GM21423 (cell line): Measurements from ENCODE around the gene ZFX.

ENCODE experiments used
- ATAC-seq: cut with Tn5 transposase; IDR thresholded peaks from one replicate; pipeline ENCODE4 v1.9.1; 2021; ENCODE audit warnings: mild to moderate bottlenecking, moderate library complexity; ENCODE audit not compliant: unreplicated experiment

Gene ZFX

DNA sequence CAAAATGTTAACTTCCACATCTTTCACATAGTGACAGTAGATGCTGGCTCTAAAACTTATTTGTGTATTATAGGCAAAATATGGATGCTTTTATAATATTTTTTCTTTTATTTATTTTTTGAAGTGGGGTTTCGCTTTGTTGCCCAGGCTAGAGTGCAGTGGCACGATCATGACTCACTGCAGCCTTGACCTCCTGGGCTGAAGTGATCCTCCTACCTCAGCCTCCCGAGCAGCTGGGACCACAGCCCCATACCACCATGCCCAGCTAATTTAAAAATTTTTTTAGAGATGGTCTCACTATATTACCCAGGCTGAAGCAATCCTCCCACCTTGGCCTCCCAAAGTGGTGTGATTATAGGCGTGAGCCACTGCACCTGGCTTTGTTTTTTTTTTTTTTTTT lies 48.6 kb downstream of the ZFX start:
- no peak for ATAC-seq

- no peak for ATAC-seq
Observed at GRCh38 chrX:24200133-24200532, 50.6 kb downstream of the ZFX start.

GRCh38 chrX:24201216-24201615 lies 51.7 kb downstream of the ZFX start:
- ATAC-seq, result no peak

- ATAC-seq, result no peak
Observed at GRCh38 chrX:24202465-24203031, 53.0 kb downstream of the ZFX start.

GRCh38 chrX:24203072-24203808 lies 53.7 kb downstream of the ZFX start:
- ATAC-seq, result no peak

- no peak for ATAC-seq
Observed at GRCh38 chrX:24204331-24204730, 54.8 kb downstream of the ZFX start.

- ATAC-seq, result no peak
Observed at GRCh38 chrX:24204958-24205357, 55.4 kb downstream of the ZFX start.

DNA sequence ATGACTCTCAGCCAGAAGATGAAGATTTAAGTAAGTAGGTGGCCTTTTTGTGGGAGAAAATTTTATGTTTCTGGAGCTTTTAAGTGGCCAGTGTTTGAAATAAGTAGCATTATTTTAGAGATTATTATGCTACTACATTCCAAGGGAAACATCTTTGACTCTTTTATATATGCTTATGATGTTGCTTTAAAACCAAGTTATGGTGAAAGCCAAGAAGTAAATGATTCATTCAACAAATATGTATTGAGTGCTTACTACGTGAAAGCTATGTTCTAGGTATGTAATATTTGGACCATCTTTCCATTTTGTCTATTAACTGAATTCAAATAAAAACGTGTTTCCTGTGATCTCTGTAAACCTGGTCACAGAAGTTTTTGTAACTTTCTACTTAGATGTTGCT lies 58.3 kb downstream of the ZFX start:
- ATAC-seq, result no peak

DNA sequence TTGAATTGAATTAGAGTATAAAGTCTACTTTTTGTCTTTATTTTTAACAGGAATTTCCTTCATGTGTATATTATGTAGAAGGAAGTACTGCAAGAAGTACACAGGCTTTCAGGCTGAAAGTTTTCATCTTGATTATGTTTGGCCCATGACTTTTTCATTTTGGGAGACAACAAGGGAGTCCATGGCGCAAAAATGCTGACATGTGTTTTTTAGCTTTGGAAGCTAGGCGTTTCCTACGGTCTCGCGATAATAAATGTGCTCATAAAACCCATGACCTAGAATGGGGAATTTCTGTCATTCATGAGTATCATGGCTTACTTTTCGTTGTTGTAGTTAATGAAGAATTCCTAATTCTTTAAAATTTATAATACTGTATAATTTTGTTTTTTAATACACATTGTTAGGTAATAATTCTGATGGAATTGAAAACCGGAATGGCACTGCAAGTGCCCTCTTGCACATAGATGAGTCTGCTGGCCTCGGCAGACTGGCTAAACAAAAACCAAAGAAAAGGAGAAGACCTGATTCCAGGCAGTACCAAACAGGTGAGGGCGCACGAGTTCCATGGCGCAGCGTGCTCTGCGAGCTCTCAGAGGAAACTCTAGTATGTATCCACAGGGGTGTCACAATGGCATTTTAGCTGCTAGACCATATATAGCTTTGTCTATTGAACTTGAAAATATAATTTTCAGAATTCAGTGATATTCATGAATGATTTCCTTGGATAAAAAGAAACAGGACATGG lies 59.1 kb downstream of the ZFX start:
- no peak for ATAC-seq

DNA sequence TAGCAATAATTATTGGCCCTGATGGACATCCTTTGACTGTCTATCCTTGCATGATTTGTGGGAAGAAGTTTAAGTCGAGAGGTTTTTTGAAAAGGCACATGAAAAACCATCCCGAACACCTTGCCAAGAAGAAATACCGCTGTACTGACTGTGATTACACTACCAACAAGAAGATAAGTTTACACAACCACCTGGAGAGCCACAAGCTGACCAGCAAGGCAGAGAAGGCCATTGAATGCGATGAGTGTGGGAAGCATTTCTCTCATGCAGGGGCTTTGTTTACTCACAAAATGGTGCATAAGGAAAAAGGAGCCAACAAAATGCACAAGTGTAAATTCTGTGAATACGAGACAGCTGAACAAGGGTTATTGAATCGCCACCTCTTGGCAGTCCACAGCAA lies 60.7 kb downstream of the ZFX start:
- no peak for ATAC-seq

GRCh38 chrX:24214568-24214967 lies 65.0 kb downstream of the ZFX start:
- no peak for ATAC-seq

GRCh38 chrX:24215272-24215671 lies 65.7 kb downstream of the ZFX start:
- no peak for ATAC-seq

DNA sequence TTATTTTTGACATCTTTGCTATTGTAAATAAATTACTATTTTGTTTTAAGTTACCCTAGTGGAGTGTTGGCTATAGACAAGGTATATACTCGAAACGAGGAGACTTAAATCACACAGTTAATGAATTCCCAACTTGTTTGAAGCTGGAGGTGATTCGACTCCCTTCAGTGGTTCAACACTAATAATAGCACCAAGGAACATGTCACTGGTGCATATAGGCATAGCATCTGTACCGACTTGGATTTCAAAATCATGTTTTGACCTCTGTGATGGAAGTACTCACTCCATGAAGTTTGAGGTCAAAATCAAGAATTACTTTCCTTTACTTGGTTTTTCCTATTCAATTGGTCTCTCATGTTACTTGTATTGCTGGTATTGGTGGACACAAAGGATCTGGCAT lies 66.5 kb downstream of the ZFX start:
- no peak for ATAC-seq

GRCh38 chrX:24216827-24217226 lies 67.3 kb downstream of the ZFX start:
- no peak for ATAC-seq

GRCh38 chrX:24219320-24219719 lies 69.8 kb downstream of the ZFX start:
- ATAC-seq, result no peak

DNA sequence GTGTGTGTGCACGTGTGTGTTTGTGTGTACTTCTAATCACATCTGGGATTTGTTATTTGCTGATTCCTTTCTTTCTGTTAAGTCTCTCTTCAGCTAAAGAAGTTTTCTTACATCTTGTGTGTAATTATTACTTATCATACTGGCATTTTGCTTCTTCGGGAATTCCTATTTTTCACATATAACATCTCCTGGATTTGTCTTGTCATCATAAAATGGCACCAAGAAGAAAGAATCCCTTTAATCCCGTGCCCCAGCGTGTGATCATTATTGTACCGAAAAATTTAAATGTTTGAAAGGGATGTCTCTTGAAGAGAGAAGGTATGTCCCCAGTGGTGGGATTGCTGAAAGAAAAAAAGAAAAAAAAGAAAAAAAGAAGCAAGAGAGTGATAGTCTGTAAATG lies 72.3 kb downstream of the ZFX start:
- ATAC-seq, result no peak

GRCh38 chrX:24225265-24225664 lies 75.7 kb downstream of the ZFX start:
- ATAC-seq, result no peak

DNA sequence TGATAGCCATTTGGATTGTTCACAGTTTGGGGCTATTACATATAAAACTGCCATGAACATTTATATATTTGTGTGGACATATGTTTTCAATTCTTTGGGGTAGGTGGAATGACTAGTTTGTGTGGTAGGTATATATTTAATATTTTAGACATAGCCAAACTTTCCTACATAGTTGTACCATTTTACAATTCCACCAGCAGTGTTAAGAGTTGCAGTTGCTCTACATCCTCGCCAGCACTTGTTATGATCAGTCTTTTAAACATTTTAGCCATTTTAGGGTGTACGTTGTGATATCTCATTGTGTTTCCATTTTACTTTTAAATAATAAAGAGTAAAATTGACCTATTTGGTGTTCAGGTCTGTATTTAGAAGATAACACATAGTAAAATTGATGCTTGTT lies 76.6 kb downstream of the ZFX start:
- no peak for ATAC-seq

DNA sequence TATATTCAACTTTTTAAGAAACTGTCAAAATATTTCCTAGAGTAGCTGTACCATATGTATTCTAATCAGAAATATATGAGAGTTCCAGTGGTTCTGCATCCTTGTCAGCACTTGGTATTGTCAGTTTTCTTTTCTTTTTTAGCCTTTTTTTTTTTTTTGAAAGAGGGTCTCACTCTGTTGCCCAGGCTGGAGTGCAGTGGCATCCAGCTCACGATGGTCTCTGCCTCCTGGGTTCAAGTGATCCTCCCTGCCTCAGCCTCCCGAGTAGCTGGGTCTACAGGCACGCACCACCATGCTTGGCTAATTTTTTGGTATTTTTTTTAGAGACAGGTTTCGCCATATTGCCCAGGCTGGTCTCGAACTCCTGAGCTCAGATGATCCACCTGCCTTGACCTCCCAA lies 79.1 kb downstream of the ZFX start:
- no peak for ATAC-seq

GRCh38 chrX:24229400-24229879 lies 79.9 kb downstream of the ZFX start:
- ATAC-seq, result no peak

- no peak for ATAC-seq
Observed at GRCh38 chrX:24229976-24230375, 80.4 kb downstream of the ZFX start.

- ATAC-seq, result no peak
Observed at GRCh38 chrX:24231131-24231540, 81.6 kb downstream of the ZFX start.
